ENCODE results near the gene NFE2L1.

NFE2L1 gene

DNA sequence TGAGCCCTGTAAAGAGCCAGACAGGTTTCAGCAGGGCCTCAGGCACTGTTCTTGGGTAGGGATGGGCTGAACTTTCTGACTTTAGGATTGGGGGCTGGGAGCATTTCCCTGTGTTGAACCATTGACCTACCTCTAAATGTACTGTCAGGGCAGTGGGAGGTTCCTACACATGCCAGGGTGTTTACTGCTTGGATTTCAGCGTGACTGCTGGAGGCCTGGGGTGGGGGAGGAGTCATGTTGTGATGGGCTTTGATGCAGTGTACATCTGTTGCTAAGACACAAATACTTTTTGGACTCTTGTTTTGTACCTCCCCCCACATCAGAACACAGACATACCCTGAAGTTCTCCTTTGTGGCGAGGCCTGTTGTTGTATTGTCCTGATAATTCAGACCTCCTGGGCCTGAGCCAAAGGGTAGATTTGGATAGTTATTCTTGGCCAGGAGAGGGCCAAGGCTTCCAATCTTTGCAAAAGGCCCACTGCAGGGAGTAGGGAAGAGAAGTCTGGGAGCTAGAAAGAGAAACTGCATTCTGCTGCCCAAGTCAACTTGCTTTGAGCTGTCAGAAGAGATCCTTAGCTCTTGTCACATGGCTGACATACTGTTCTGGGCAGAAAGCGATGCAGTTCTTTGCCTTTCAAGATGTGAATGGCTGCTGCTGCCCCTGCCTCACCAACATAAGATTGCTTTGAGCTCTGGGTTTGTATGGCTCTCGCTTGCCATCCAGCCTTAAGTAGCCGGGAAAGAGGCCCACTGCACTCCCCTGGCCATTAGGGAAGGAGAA lies 3.7 kb downstream of the NFE2L1 start:
- peaks cover 37% of the 10 kb centered on the region for H3K36me3 ChIP-seq (ENCODE audit: control insufficient read depth, insufficient read depth, low read length)
- H3K9ac ChIP-seq (ENCODE audit: low read length) = no peak overlapping the region
- peaks cover 62% of the 10 kb centered on the region for H3K4me1 ChIP-seq (ENCODE audit: control insufficient read depth, insufficient read depth, low read length)
- no peaks in the 10 kb centered on the region for H3K9me3 ChIP-seq (ENCODE audit: control insufficient read depth, insufficient read depth, low read depth, low read length)
- H3K27ac ChIP-seq (ENCODE audit: low read depth, low read length) = no peak overlapping the region
- H3K27me3 ChIP-seq (ENCODE audit: control insufficient read depth, insufficient read depth, low read length) = no peaks in the 10 kb centered on the region
- peak overlapping the region; percentile 27 for H3K4me3 ChIP-seq (ENCODE audit: low read depth, low read length)

DNA sequence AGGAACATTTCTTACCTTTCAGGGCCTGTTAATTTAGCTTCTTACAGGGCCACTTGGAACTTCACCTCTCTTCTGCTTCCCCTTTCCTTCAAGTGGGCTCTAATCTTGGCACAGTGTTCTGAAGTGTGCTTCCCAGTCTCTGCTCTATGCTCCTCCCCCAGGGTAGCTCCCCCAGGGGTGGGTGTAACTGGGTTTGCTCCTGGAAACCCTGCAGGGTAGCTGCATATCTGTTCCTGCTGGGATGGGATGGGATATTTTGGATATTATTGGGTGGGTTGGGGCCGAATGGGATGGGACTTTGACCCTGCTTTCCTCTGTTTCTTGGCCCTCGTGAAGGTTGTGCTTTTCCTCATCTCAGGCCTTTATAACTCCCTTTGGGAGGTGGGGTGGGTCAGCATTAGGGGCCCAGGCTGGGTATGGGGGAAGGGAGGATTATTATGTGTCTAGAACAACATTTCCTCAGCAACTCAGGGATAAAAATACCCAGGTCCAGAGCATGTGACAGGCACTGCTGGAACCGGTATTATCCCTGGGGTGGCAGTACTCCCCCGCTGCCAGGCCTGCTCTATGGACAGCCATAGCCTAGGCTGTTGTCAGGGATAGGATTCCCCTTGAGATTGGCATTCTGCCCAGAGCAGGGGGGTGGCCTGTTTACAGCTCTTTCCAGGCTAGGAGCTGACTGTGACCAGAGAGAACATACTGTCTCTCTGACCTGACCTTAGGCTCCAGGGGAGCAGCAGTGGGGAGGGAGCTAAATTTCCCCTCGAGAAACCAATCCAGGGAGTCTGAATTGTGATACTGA lies 5.0 kb downstream of the NFE2L1 start:
- H3K4me3 ChIP-seq (ENCODE audit: low read depth, low read length) = peak overlapping the region; percentile 45; the same call in 1 of the 2 replicates
- H3K27ac ChIP-seq (ENCODE audit: low read depth, low read length) = no peak overlapping the region
- H3K9ac ChIP-seq (ENCODE audit: low read length) = no peak overlapping the region

DNA sequence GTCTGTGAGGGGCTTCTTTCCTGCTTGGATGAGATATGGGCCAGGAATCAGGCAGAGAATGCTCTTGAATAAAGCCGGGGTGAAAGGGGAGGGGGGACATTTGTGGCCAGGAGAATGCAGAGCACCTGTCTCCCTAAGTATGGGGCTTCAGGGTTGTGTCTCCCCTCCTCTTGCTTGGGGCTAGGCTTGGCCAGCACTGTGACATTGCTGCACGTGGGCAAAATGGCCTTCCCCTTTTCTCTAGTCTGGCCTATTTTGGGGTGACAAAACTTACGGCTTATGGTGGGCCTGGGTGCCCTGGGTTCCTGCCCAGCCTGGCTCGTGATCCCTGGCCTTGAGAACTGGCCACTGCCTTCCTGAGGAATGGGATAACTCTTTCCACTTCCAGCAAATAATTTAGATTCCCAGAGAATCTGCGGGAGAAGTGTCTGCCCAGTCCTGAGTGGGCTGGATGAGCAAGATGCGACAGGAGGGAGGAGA lies 5.6 kb downstream of the NFE2L1 start:
- no peak overlapping the region for H3K9ac ChIP-seq (ENCODE audit: low read length)
- peaks cover 62% of the 10 kb centered on the region for H3K4me1 ChIP-seq (ENCODE audit: control insufficient read depth, insufficient read depth, low read length)
- peak overlapping the region; percentile 45 for H3K4me3 ChIP-seq (ENCODE audit: low read depth, low read length)
- H3K36me3 ChIP-seq (ENCODE audit: control insufficient read depth, insufficient read depth, low read length) = peaks cover 56% of the 10 kb centered on the region
- no peak overlapping the region for H3K27ac ChIP-seq (ENCODE audit: low read depth, low read length)
- no peaks in the 10 kb centered on the region for H3K9me3 ChIP-seq (ENCODE audit: control insufficient read depth, insufficient read depth, low read depth, low read length)
- H3K27me3 ChIP-seq (ENCODE audit: control insufficient read depth, insufficient read depth, low read length) = no peaks in the 10 kb centered on the region

More for the DNA sequence above, 5.0 kb downstream of the NFE2L1 start:
- Histone ChIP-seq H3K4me1 (ENCODE audit: control insufficient read depth, insufficient read depth, low read length) (peaks cover 62% of the 10 kb centered on the region), H3K9me3 (ENCODE audit: control insufficient read depth, insufficient read depth, low read depth, low read length) (no peaks in the 10 kb centered on the region), H3K27me3 (ENCODE audit: control insufficient read depth, insufficient read depth, low read length) (no peaks in the 10 kb centered on the region), H3K36me3 (ENCODE audit: control insufficient read depth, insufficient read depth, low read length) (peaks cover 49% of the 10 kb centered on the region)

DNA sequence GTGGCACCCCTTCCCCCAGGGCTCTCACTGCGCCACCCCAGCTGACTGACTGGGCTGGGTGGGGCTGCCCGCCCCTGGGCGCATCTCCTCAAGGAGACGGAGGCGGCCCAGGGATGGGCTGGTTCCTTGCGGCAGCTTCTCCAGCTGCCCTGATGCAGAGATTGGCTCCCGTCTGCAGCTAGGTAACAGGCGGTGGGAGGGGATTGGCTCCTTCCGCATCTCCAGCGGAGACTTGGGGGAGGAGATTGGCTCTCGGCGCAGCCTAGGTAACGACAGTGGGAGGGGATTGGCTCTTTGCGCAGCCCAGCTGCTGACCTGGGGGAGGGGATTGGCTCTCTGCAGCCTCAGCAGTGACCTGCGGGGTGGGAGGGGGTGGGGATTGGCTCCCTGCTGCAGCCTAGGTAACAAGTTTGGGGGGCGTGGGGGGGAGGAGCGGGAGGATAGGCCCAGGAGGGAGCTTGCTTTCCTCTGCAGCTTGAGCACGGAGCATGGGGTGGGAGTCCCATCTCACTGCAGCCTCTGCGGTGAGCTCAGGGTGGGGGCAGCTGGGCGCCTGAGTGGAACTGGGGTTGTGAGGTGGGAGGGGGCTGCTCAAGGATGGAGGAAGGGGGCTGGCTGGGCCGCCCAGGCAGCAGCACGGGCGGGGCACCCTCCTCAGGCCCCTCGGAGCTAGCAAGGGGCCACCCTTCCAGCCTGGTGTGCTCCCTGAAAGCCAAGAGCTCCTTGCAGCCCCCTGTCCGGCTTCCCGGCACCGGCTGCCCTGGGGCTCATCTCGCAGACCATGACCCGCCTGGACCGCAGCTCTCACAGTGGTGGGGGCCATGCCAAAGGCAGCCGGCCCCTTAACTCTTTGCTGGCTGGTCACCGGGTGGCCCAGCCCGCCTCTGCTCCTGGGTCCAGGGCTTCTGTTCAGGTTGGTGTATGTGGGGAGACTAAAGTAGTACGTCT lies 6.4 kb downstream of the NFE2L1 start:
- peak overlapping the region; percentile 86 for H3K9ac ChIP-seq (ENCODE audit: low read length)
- peaks cover 62% of the 10 kb centered on the region for H3K4me1 ChIP-seq (ENCODE audit: control insufficient read depth, insufficient read depth, low read length)
- H3K27me3 ChIP-seq (ENCODE audit: control insufficient read depth, insufficient read depth, low read length) = no peaks in the 10 kb centered on the region
- peak overlapping the region; percentile 85 for H3K27ac ChIP-seq (ENCODE audit: low read depth, low read length)
- H3K36me3 ChIP-seq (ENCODE audit: control insufficient read depth, insufficient read depth, low read length) = peaks cover 63% of the 10 kb centered on the region
- H3K4me3 ChIP-seq (ENCODE audit: low read depth, low read length) = peak overlapping the region; percentile 79
- H3K9me3 ChIP-seq (ENCODE audit: control insufficient read depth, insufficient read depth, low read depth, low read length) = no peaks in the 10 kb centered on the region

DNA sequence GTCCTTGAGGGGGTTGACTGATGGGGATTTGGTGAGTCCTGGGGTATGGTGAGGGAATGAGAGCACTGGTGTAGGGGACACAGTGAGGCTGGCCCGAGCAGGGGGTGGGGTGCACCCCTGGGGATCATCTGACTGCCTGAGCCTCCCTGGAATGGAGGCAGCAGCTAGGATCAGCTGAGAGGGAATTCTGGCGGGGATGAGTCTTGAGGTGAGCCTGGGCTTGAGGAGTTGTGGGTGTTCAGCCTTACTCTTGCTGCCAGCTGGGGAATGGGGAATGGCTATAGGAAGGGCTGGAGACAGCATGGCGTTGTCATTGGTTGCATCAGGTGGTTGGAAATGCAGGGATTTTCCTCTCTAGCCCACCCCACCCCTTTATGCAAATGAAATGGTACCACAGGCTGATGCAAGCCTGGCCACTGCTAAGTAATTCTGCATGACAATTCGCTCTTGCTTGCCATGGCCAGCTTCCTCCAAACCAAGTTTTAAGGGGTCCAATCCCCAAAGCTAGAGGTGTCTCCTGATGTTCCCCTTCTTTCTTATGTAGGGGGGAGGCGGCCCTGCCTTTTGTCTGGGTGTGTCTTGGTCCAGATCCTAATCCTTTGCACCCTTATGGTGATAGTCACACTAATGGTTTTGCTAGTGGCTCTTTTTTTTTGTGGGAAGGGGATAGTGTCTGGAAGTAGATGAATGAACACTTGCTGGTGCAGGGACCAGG lies 7.5 kb downstream of the NFE2L1 start:
- Histone ChIP-seq H3K9ac (ENCODE audit: low read length) (peak overlapping the region; percentile 86), H3K4me3 (ENCODE audit: low read depth, low read length) (peak overlapping the region; percentile 79), H3K36me3 (ENCODE audit: control insufficient read depth, insufficient read depth, low read length) (peaks cover 70% of the 10 kb centered on the region), H3K27ac (ENCODE audit: low read depth, low read length) (peak overlapping the region; percentile 97), H3K9me3 (ENCODE audit: control insufficient read depth, insufficient read depth, low read depth, low read length) (no peaks in the 10 kb centered on the region), H3K27me3 (ENCODE audit: control insufficient read depth, insufficient read depth, low read length) (no peaks in the 10 kb centered on the region), H3K4me1 (ENCODE audit: control insufficient read depth, insufficient read depth, low read length) (peaks cover 53% of the 10 kb centered on the region)

DNA sequence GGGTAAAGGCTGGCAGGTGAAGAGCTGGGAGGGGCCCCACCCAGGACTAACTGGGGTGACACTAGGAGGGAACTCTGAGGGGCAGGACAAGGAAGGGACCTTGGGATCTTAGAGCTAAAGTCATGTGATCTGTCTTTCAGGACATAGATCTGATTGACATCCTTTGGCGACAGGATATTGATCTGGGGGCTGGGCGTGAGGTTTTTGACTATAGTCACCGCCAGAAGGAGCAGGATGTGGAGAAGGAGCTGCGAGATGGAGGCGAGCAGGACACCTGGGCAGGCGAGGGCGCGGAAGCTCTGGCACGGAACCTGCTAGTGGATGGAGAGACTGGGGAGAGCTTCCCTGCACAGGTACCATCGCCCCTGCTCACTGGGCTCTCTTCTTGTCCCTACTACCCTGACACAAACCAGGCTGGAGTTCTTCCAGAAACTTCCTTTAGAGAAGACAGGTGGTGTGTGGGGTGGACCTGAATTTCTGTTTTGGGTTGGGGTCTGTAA lies 8.1 kb downstream of the NFE2L1 start:
- peaks cover 47% of the 10 kb centered on the region for H3K4me1 ChIP-seq (ENCODE audit: control insufficient read depth, insufficient read depth, low read length)

DNA sequence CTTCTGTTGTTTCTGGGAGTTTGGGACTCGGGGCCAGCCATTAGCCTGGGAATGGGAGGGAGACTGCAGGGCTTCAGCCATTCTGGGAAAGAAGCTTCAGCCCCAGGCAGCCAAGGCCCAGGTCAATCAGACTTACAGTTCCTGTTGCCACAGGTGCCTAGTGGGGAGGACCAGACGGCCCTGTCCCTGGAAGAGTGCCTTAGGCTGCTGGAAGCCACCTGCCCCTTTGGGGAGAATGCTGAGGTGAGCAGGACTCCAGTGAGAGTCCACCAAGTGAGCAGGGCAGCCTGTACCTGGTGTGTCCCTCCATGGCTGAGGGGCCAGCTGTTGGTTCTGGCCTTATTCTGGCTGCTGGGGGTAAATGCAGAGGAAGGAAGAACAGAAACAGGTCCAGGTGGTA lies 8.7 kb downstream of the NFE2L1 start:
- Histone ChIP-seq H3K9me3 (ENCODE audit: control insufficient read depth, insufficient read depth, low read depth, low read length) (no peaks in the 10 kb centered on the region), H3K4me3 (ENCODE audit: low read depth, low read length) (no peak overlapping the region), H3K9ac (ENCODE audit: low read length) (peak overlapping the region; percentile 86), H3K27ac (ENCODE audit: low read depth, low read length) (peak overlapping the region; percentile 97), H3K36me3 (ENCODE audit: control insufficient read depth, insufficient read depth, low read length) (peaks cover 70% of the 10 kb centered on the region), H3K4me1 (ENCODE audit: control insufficient read depth, insufficient read depth, low read length) (peaks cover 42% of the 10 kb centered on the region), H3K27me3 (ENCODE audit: control insufficient read depth, insufficient read depth, low read length) (no peaks in the 10 kb centered on the region)

More for the DNA sequence above, 8.1 kb downstream of the NFE2L1 start:
- Histone ChIP-seq H3K9me3 (ENCODE audit: control insufficient read depth, insufficient read depth, low read depth, low read length) (no peaks in the 10 kb centered on the region), H3K27me3 (ENCODE audit: control insufficient read depth, insufficient read depth, low read length) (no peaks in the 10 kb centered on the region), H3K9ac (ENCODE audit: low read length) (peak overlapping the region; percentile 86), H3K36me3 (ENCODE audit: control insufficient read depth, insufficient read depth, low read length) (peaks cover 68% of the 10 kb centered on the region), H3K4me3 (ENCODE audit: low read depth, low read length) (peak overlapping the region; percentile 79), H3K27ac (ENCODE audit: low read depth, low read length) (peak overlapping the region; percentile 97)

DNA sequence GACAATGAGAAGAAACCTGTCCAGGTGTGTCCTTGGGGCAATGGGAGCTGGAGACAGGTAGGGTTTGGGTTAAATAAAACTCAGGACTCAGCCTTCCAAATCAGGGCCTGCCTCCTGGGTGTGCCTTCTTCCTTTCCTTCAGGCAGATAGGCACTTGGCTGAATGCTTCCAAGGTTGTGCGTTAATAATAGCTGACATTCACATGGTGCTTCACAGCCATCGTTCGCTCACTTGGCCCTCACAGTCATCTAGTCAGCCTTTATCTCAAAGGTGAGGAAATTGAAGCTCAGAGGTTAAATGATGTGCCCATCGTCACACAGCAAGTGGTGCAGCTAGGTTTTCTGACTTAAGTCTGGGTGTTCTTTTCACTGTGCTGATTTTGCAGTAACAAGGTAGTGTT lies 9.5 kb downstream of the NFE2L1 start:
- peaks cover 35% of the 10 kb centered on the region for H3K4me1 ChIP-seq (ENCODE audit: control insufficient read depth, insufficient read depth, low read length)
- H3K27me3 ChIP-seq (ENCODE audit: control insufficient read depth, insufficient read depth, low read length) = no peaks in the 10 kb centered on the region
- no peak overlapping the region for H3K4me3 ChIP-seq (ENCODE audit: low read depth, low read length)
- H3K9me3 ChIP-seq (ENCODE audit: control insufficient read depth, insufficient read depth, low read depth, low read length) = no peaks in the 10 kb centered on the region
- no peak overlapping the region for H3K27ac ChIP-seq (ENCODE audit: low read depth, low read length)
- no peak overlapping the region for H3K9ac ChIP-seq (ENCODE audit: low read length)
- peaks cover 70% of the 10 kb centered on the region for H3K36me3 ChIP-seq (ENCODE audit: control insufficient read depth, insufficient read depth, low read length)

DNA sequence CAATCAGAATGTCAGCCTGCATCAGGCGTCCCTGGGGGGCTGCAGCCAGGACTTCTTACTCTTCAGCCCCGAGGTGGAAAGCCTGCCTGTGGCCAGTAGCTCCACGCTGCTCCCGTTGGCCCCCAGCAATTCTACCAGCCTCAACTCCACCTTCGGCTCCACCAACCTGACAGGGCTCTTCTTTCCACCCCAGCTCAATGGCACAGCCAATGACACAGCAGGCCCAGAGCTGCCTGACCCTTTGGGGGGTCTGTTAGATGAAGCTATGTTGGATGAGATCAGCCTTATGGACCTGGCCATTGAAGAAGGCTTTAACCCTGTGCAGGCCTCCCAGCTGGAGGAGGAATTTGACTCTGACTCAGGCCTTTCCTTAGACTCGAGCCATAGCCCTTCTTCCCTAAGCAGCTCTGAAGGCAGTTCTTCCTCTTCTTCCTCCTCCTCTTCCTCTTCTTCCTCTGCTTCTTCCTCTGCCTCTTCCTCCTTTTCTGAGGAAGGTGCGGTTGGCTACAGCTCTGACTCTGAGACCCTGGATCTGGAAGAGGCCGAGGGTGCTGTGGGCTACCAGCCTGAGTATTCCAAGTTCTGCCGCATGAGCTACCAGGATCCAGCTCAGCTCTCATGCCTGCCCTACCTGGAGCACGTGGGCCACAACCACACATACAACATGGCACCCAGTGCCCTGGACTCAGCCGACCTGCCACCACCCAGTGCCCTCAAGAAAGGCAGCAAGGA lies 10.4 kb downstream of the NFE2L1 start:
- no peak overlapping the region for H3K27ac ChIP-seq (ENCODE audit: low read depth, low read length)
- H3K4me1 ChIP-seq (ENCODE audit: control insufficient read depth, insufficient read depth, low read length) = peaks cover 25% of the 10 kb centered on the region
- H3K9ac ChIP-seq (ENCODE audit: low read length) = no peak overlapping the region
- no peaks in the 10 kb centered on the region for H3K9me3 ChIP-seq (ENCODE audit: control insufficient read depth, insufficient read depth, low read depth, low read length)
- H3K4me3 ChIP-seq (ENCODE audit: low read depth, low read length) = no peak overlapping the region
- no peaks in the 10 kb centered on the region for H3K27me3 ChIP-seq (ENCODE audit: control insufficient read depth, insufficient read depth, low read length)
- peaks cover 73% of the 10 kb centered on the region for H3K36me3 ChIP-seq (ENCODE audit: control insufficient read depth, insufficient read depth, low read length)

All from HUES6 (cell line).